Colon (tissue), 2 donors: ENCODE measurements around the gene NKTR.
"Not testable (repeated sequence)": the region's sequence is repeated elsewhere in the genome, so short reads cannot be mapped to it uniquely, and the experiment has no call there.

ENCODE experiments used
- FAIRE-seq: peaks from 2 replicates; lab custom pipeline; 2012; peaks lifted over from hg19 to GRCh38; lab: Jason Lieb, UNC
- donor health status: control.
- donor health status: control.

Gene NKTR

DNA sequence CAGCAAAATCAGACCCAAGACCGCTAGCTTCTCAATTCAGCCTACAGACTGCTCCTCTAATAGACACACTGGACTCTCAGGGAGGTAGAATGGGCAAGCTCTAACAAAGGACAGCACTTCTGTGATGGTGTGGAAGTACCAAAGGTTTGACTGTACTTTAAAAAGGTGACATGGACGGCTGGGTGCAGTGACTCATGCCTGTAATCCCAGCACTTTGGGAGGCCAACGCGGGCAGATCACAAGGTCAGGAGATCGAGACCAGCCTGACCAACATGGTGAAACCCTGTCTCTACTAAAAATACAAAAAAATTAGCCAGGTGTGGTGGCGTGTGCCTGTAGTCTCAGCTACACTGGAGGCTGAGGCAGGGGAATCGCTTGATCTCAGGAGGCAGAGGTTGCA lies 3.4 kb upstream of the NKTR start:
- FAIRE-seq, result not testable (repeated sequence)

- no peak for FAIRE-seq
These were observed 631 bp downstream of the NKTR start for GRCh38 chr3:42600958-42601675.

DNA sequence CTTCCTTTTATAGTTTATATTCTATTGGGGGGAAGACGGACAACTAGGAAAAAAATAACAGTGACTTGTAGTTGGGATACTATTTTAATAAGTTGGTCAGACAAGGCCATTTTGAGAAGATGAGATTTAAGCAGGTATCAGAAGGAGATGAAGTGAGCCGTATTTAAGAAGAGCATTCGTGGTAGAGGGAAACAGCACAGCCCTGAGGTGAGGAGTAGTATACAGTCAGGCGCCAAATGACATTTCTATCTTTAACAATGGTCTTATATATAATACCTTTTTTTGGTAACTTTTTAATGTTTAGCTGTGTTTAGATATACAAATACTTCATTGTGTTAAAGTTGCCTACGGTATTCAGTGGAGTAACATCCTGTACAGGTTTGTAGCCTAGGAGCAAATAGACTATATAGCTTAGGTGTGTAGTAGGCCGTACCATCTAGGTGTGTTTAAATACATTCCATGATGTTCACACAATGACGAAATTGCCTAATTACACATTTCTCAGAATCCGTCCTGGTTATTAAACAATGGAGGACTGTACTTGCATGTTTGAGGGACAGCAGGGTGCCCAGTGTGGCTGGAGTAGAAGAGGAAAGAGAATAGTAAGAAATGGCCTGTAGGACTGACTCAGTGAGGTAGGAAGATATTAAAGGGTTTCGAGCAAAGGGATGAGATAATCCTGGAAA lies 1.6 kb downstream of the NKTR start:
- no peak for FAIRE-seq

- no peak for FAIRE-seq
These were observed 2.5 kb downstream of the NKTR start for GRCh38 chr3:42602961-42603360.

DNA sequence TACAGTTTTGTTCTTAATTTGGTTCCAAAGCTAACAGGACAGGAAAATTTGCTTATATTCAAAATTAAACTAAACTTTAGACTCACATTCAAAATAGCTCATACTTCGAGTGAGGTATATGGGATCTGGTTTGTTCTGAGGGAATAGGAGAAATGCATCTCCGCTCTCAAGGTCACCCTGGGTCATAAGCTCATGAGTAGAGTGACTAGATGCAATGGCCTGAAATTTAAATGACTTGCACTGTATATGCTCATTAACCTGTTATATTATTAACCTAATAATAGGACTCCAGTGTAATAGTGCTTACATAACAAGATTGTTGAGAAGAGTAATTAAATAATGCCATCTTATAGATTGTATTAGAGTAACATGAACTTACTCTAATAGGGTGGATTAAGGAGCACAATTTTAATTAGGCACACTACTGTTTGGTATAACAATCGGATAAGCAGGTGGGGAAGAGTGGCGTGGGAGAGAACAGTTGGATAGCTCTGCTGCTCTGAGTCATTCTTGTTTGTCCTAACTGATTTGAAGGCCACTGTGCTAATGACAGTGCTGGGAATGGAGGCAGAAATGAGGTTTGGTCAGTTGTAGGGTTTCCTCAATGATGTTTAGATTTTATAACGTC lies 5.2 kb downstream of the NKTR start:
- FAIRE-seq, result no peak

- FAIRE-seq, result no peak
These were observed 8.1 kb downstream of the NKTR start for GRCh38 chr3:42608581-42608980.

DNA sequence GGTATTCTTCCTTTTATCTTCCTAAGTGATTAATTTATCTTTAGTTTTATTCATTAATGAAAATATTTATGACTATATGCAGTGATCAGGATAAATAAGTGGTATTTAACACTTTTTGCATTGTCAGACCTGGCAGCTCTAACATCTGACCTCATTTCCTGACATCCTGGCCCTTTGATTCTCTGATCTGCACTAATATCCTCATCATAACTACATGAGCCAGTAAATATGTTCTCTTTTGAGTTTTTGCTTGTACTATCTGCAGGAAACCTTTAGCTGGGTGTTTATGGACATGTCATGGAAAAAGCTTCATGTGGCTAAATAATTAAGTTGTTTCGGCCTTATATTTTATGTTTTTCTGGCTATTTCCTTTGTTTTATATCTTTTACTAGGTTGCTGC lies 10.5 kb downstream of the NKTR start:
- no peak for FAIRE-seq

GRCh38 chr3:42612217-42612616 lies 11.7 kb downstream of the NKTR start:
- FAIRE-seq, result no peak

DNA sequence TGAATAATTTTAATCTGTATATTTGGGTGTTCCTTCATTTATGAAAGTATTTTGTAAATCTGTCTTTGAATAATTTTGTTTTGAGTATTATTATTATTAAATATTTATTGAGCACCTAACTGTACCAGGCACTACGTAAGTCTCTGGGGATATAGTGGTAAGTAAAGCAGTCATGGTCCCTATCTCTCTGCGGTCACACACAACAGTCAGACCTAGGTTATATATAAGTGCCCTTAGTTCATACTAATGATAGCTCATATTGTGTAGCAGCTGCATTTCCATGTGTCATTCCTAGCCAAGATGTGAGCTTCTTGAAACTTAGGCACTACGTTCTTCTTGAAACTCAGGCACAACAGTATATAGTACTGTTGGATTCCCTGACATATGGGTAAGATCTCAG lies 12.4 kb downstream of the NKTR start:
- no peak for FAIRE-seq

- no peak for FAIRE-seq
These were observed 13.0 kb downstream of the NKTR start for GRCh38 chr3:42613462-42613861.

DNA sequence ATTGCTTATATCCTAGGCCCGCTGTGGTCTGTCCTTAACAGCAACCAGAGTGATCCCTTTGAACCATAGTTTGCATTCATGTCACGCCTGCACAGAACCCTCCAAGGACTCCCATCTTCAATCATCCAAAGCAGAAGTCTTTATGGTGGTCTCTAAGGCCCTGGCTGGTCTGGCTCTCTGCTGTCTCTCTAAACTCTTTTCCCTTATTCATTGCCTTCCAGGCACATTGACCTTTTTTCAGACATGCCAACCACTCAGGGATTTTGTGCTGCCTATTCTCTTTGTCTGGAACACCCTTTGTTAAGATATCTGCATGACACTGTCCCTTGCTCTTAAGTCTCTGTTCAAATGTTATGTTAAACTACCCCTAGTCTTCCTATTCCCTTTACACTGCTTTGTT lies 31.1 kb downstream of the NKTR start:
- FAIRE-seq, result no peak

GRCh38 chr3:42632146-42632545 lies 31.7 kb downstream of the NKTR start:
- no peak for FAIRE-seq

DNA sequence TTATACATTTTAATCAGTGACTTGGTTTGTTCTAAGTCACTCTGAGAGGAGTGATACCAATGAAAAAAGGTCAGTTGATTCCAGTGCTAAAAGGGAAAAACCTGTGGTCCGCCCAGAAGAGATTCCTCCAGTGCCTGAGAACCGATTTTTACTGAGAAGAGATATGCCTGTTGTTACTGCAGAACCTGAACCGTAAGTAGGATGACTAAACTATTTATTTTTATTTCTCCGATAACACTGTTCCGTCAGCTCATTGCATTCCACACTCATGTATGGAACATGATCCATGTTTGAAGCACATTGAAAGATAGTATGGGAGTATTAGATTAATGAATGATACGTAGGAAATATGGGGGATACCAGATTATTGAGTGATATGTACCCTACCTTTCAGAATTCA lies 33.1 kb downstream of the NKTR start:
- no peak for FAIRE-seq

DNA sequence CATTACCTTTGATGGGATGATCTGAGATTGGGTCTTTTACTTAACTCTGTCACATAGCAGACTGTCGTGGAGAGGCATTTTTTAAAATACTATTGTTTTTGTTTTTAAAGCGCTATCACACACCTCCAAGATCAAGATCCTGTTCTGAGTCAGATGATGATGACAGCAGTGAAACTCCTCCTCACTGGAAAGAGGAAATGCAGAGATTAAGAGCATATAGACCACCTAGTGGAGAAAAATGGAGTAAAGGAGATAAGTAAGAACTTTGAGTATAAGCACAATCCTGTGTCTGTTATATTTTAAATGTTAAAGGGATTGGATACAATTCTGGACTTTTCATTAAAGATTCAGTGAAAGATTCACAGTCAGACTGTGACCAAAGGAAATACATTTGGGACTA lies 34.6 kb downstream of the NKTR start:
- FAIRE-seq, result no peak

GRCh38 chr3:42637001-42637400 lies 36.5 kb downstream of the NKTR start:
- no peak for FAIRE-seq

- no peak for FAIRE-seq
These were observed 37.9 kb downstream of the NKTR start for GRCh38 chr3:42638339-42638842.

- FAIRE-seq, result no peak
These were observed 38.7 kb downstream of the NKTR start for GRCh38 chr3:42639192-42639591.

DNA sequence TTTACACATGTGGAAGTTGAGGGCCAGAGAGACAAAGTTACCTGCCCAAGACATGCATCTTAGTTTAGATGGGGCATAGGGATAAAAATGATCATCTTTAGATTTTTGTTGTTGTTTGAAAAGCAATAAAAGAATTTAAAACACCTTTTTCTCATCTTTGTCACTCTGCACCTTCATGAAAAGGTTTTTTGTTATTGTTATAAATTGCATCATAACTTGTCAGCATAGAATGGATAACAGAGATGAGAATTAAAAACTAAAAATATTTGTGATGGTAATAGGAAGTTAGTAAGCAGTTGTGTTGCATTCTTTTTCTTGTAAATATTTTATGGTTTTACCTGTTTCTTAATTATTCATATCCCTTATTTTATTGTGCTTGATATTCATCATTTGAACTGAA lies 39.6 kb downstream of the NKTR start:
- no peak for FAIRE-seq

DNA sequence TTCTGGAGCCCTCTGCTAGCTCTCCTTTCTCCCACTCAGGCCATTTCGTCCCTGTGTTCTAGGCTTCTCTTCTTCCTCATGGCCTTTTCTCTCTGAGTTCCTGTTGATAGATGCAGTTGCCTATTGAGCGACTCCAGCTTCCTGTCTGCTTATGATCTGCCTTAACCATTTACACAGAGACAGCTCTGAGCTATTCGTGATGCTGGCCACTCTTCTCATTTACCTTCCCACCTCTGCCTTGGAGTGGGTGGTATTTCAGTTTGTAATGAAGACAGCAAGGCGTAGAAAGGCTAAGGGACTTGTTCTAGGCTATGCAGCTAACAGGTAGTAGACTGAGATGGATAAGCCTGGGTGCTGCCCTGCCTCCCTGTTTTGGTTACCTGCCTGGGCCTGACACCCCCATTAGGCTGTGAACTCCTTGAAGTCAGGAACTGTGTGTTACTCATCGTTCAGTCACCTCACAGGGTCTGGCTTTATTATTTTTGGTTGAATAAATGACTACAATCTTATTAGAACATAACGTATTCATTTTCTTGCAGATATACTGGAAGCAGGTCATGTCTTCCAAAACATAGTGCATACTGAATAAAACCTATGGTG lies 40.4 kb downstream of the NKTR start:
- no peak for FAIRE-seq

- FAIRE-seq, result no peak
These were observed 47.5 kb downstream of the NKTR start for GRCh38 chr3:42647821-42648459.

DNA sequence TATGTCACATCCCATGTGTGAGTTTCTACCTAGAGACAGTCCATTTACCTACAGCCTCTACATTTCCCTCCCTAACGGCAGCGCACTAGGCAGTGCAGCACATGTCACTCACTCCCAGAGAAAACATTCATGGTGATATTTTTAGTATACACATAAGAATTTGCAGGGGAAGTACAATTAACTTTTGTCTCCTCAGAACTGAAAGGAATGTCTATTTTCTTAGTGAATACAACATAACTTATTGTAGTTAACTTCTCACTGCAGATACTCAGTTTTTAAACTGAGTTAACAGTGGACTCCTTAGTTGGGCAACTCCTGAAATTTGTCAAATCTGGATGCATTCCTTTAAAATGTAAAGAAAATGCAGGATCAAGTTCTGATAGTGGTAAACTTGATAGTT lies 48.5 kb downstream of the NKTR start:
- no peak for FAIRE-seq

DNA sequence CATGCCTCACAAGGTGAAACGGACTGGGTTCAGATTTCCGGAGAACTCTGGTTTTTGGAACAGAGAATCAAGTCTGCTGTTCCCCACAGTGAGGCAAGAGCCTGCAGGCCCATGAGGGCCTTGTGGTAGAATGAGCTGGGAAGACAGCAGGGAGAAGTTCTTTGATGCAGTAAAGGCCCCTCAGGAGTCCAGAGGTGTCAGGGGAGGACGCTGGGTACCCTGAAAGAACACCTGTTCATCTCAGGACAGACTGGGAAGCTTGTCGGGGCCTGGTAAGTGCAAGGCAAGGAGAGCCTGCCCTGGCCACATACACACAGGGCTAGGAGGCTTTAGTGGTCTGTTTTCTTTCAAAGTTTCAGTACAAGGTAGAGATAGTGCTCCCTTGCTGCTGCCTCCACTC lies 49.3 kb downstream of the NKTR start:
- no peak for FAIRE-seq
